OCI-LY7 (cell line): ENCODE measurements around the gene SND1. TPM values are rescaled to one million over a fixed set of nuclear protein-coding genes. Genes with fewer than 3 reads are reported as not detected.

Experiments used
- BruUV-seq: library from RNA; stranded (reverse); fragments of 400-500 nt; replicated peaks from 2 replicates; lab custom pipeline; 2021; lab: Mats Ljungman, UMichigan
- CTCF ChIA-PET: fragments of 300-600 bp; sonication (Branson Sonifier 250); formaldehyde crosslinking; loops from one replicate; lab custom pipeline; 2022; ENCODE audit warnings: antibody characterized with exemption; ENCODE audit not compliant: unreplicated experiment; lab: Charles Lee
- POLR2A ChIA-PET: fragments of 300-600 bp; sonication (Branson Sonifier 250); formaldehyde crosslinking; loops from one replicate; lab custom pipeline; 2022; ENCODE audit warnings: antibody characterized with exemption; lab: Charles Lee
- DNase-seq: peaks from one replicate; pipeline ENCODE4 v3.0.0-alpha.2; 2015; ENCODE audit warnings: low spot score
- H2AFZ ChIP-seq: fragments of 200-600 bp; sonication (generic), shearing (Covaris generic); 2 replicates; pipeline ENCODE4 v1.6.1; 2014; ENCODE audit warnings: mild to moderate bottlenecking, antibody characterized with exemption, low read length, moderate library complexity
- H3K27ac ChIP-seq: fragments of 200-600 bp; sonication (generic); 2 replicates; pipeline ENCODE4 v1.5.1; 2014; ENCODE audit warnings: mixed run types, low read depth, mild to moderate bottlenecking, moderate library complexity, low read length, inconsistent platforms; ENCODE audit not compliant: poor library complexity, severe bottlenecking
- H3K36me3 ChIP-seq: fragments of 200-600 bp; sonication (generic); 2 replicates; pipeline ENCODE4 v1.6.1; 2014; ENCODE audit warnings: mild to moderate bottlenecking, antibody characterized with exemption, low read length, moderate library complexity, mixed read lengths; ENCODE audit not compliant: insufficient read depth
- H3K4me1 ChIP-seq: fragments of 200-600 bp; sonication (generic); 2 replicates; pipeline ENCODE4 v1.5.1; 2014; ENCODE audit warnings: mild to moderate bottlenecking, low read length; ENCODE audit not compliant: insufficient read depth, poor library complexity, severe bottlenecking
- H3K4me2 ChIP-seq: fragments of 200-600 bp; sonication (generic); 2 replicates; pipeline ENCODE4 v1.6.1; 2014; ENCODE audit warnings: mild to moderate bottlenecking, low read length
- H3K4me3 ChIP-seq: fragments of 200-600 bp; sonication (generic); 2 replicates; pipeline ENCODE4 v1.5.1; 2014; ENCODE audit warnings: mild to moderate bottlenecking, low read depth, low read length; ENCODE audit not compliant: poor library complexity, severe bottlenecking
- H3K79me2 ChIP-seq: fragments of 200-600 bp; sonication (generic); 2 replicates; pipeline ENCODE4 v1.6.1; 2016; ENCODE audit warnings: low read depth, mild to moderate bottlenecking, low read length, moderate library complexity, mixed read lengths; ENCODE audit not compliant: insufficient read depth
- H3K9me2 ChIP-seq: fragments of 200-600 bp; sonication (generic); 2 replicates; pipeline ENCODE4 v1.6.1; 2016; ENCODE audit warnings: mild to moderate bottlenecking, low read length, mixed read lengths; ENCODE audit not compliant: insufficient read depth
- H3K9me3 ChIP-seq: fragments of 200-600 bp; sonication (generic); 2 replicates; pipeline ENCODE4 v1.6.1; 2014; ENCODE audit warnings: mild to moderate bottlenecking, mixed run types, low read length, mixed read lengths
- H4K20me1 ChIP-seq: fragments of 200-600 bp; sonication (generic); 2 replicates; pipeline ENCODE4 v1.6.1; 2014; ENCODE audit warnings: mild to moderate bottlenecking, antibody characterized with exemption, low read length, moderate library complexity, mixed read lengths; ENCODE audit not compliant: insufficient read depth
- CTCF ChIP-seq: fragments of 200-600 bp; sonication (generic); conservative IDR thresholded peaks from 2 replicates; pipeline ENCODE4 v1.5.1; 2014; ENCODE audit warnings: mild to moderate bottlenecking, antibody characterized with exemption, low read length, moderate library complexity, mixed read lengths
- EZH2phosphoT487 ChIP-seq: fragments of 200-600 bp; sonication (generic); IDR thresholded peaks from 2 replicates; pipeline ENCODE4 v1.6.1; 2018; ENCODE audit warnings: low read depth, borderline replicate concordance, mild to moderate bottlenecking, mixed run types, antibody characterized with exemption, low read length, moderate library complexity, mixed read lengths
- intact Hi-C: fragments of 100-400 bp; cut with micrococcal nuclease; formaldehyde crosslinking; loops from one replicate; pipeline ENCODE4 v1.10.0; 2022; ENCODE audit not compliant: unreplicated experiment
- total RNA-seq, 2 experiments: library from RNA; depleted of rRNA in 1 of 2; stranded (reverse); fragments of >200 nt in 1 of 2; shearing (Covaris generic) in 1 of 2; gene quantifications; 2 replicates each; pipeline ENCODE4 v1.2.3, GENCODE V29; 2014 to 2022

Gene SND1
- total RNA-seq, 2 experiments from 2014 or later = 111 to 221 TPM

GRCh38 chr7:127802845-127803244 is 150.9 kb downstream of the SND1 start:
- CTCF ChIA-PET = no interaction called here
- Histone ChIP-seq H3K4me3 (no peak overlapping the region), H3K4me1 (no peaks in the 10 kb centered on the region), H2AFZ (no peak overlapping the region), H3K79me2 (no peaks in the 10 kb centered on the region; the same call in 1 of the 2 replicates), H3K4me2 (no peak overlapping the region), H4K20me1 (peaks cover 4% of the 10 kb centered on the region; the same call in 1 of the 2 replicates), H3K36me3 (peaks cover 11% of the 10 kb centered on the region; the same call in 1 of the 2 replicates), H3K9me2 (no peaks in the 10 kb centered on the region), H3K27ac (no peak overlapping the region), H3K9me3 (no peaks in the 10 kb centered on the region)
- no peak for TF ChIP-seq CTCF
- no peak for TF ChIP-seq EZH2phosphoT487
- no TSS peak for BruUV-seq
- intact Hi-C loops = no loop called here
- no peak for DNase-seq
- POLR2A ChIA-PET = interaction anchor here (1.0 to 1.3 kb wide), 2 partner anchors 10 to 41 kb away, joined by 3 read pairs; no protein-coding TSS in a partner anchor

- intact Hi-C loops = no loop called here
- Histone ChIP-seq H2AFZ (no peak overlapping the region), H3K27ac (no peak overlapping the region), H3K4me2 (no peak overlapping the region), H3K9me2 (no peaks in the 10 kb centered on the region), H3K36me3 (peaks cover 19% of the 10 kb centered on the region; the same call in 1 of the 2 replicates), H3K4me3 (no peak overlapping the region), H3K4me1 (no peaks in the 10 kb centered on the region), H4K20me1 (peaks cover 4% of the 10 kb centered on the region; the same call in 1 of the 2 replicates), H3K9me3 (no peaks in the 10 kb centered on the region), H3K79me2 (no peaks in the 10 kb centered on the region; the same call in 1 of the 2 replicates)
- no peak for TF ChIP-seq CTCF
- TF ChIP-seq EZH2phosphoT487 = no peak
- no TSS peak for BruUV-seq
- no peak for DNase-seq
- POLR2A ChIA-PET = interaction anchor here (1.0 kb wide), 1 partner anchor 11 kb away, joined by 3 read pairs; no protein-coding TSS in a partner anchor
- CTCF ChIA-PET = no interaction called here
Observed at GRCh38 chr7:127803626-127804025, 151.6 kb downstream of the SND1 start.

- TF ChIP-seq EZH2phosphoT487 = no peak
- no peak for TF ChIP-seq CTCF
- H3K36me3 ChIP-seq = peaks cover 31% of the 10 kb centered on the region; the same call in 1 of the 2 replicates
- BruUV-seq = no TSS peak
- H3K9me3 ChIP-seq = no peaks in the 10 kb centered on the region
- intact Hi-C loops = no loop called here
- H4K20me1 ChIP-seq = no peaks in the 10 kb centered on the region; the same call in 1 of the 2 replicates
- no peak for DNase-seq
- no peak overlapping the region for H3K4me3 ChIP-seq
- H2AFZ ChIP-seq = no peak overlapping the region
- no peaks in the 10 kb centered on the region for H3K9me2 ChIP-seq
- H3K4me2 ChIP-seq = no peak overlapping the region
- no peaks in the 10 kb centered on the region for H3K79me2 ChIP-seq
- H3K4me1 ChIP-seq = no peaks in the 10 kb centered on the region
- POLR2A ChIA-PET = interaction anchor here (0.6 kb wide), 1 partner anchor 9 kb away, joined by 3 read pairs; no protein-coding TSS in a partner anchor
- CTCF ChIA-PET = interaction anchor here (0.5 to 0.9 kb wide), 3 partner anchors 15 to 82 kb away, joined by 3 read pairs; no protein-coding TSS in a partner anchor
- no peak overlapping the region for H3K27ac ChIP-seq
Observed at GRCh38 chr7:127807340-127807739, 155.3 kb downstream of the SND1 start.
